GM20431 (cell line): ENCODE results near the gene ZNF92.
"Not testable (repeated sequence)": the region's sequence is repeated elsewhere in the genome, so short reads cannot be mapped to it uniquely, and the experiment has no call there.

Source experiments
- in situ Hi-C: fragments of 300-500 bp; cut with MseI, MboI; formaldehyde crosslinking; loops from one replicate; pipeline ENCODE4 v1.15.0; 2020; ENCODE audit warnings: low sequenced_read_pairs; ENCODE audit not compliant: unreplicated experiment

ZNF92 gene

GRCh38 chr7:65373608-65374351 lies at the start of gene ZNF92:
ZNF92 (plus strand) TSS chr7:65373855; CDS start chr7:65373998, 143 bp downstream.
- in situ Hi-C loops = no loop called here

DNA sequence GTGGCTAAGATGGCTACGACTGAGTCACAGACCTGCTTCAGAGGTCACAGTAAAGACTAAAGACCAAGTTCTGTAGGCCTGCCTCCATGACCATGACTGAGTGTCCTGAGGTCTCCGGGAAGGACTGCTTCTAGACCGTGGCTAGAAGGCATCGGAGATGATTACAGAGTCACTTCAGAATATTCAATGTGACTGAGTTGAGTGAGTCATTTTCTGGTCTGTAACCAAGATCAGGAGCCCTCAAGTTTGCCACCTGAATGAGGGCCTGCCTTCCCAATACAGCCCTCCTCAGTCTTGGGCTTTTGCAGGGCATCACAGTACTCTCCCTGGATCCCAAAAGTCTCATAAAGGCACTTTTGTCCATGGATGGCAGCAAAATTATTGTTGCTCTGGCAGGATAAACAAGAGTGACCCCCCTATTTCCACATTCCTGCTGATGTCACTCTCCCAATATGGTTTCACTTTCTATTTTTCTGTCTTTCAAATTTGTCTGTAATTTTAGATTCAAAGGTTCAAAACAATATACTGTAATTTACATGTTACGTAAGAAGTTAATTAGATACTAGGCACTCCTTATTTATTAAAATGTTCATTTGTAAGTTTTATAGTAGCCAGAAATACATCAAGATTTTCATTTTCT lies 47.7 kb upstream of the ZNF92 start:
- in situ Hi-C loops = no loop called here

GRCh38 chr7:65338346-65338745 lies 35.3 kb upstream of the ZNF92 start:
- in situ Hi-C loops = no loop called here

DNA sequence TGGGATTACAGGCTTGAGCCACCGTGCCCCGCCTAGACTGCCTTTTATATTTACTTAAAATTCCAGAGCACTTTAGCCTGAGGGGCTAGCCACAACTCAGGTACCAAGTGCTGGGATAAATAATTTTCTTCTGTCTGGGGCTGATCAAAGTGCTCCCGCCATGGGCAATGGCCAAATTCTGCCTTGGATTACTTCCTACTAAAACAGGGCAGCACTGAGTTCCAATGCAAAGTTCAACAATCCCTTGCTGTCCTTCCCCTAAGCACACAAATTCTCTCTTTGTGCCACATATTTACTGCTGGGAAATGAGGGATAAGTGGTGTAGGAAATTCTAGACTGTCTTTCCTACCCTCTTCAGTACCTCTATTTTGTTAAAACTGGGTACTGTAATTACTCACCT lies 34.4 kb upstream of the ZNF92 start:
- in situ Hi-C loops = no loop called here

DNA sequence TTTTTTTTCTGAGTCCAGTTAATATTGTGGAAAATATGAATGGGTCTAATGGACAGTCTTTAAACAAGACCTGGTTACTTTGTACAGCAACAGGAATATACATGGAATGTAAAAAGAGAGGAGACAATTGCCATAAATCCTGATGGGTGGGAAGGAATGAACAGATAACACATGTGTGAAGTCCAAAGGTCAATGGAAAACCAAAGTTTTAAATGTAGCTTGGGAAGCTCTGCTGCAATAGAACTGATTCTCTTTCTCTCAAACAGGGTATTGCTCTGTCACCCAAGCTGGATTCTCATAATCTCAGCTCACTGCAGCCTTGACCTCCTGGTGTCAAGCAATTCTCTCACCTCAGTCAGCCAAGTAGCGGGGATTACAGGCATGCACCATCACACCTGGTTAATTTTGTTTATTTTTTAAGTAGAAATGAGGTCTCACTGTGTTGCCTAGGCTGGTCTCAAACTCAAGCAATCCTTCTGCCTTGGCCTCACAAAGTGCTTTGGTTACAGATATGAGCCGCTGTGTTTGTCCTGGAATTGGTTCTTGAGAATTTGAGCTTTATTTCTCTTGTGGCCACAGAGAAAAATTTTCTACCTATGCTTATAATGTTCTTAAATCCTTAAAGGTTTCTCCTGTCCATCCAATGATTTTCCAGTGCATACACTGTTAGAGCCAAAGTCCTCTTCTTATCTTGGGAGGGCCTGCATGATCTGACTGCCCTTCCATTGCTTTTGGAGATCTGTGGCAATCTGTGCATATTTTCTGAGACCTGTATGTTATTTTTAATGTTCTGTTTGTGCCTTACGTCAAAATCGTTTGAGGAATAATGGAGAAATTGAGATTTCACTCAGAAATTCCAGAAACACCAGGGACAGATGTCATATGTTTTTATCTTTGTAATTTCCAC lies 30.7 kb upstream of the ZNF92 start:
- in situ Hi-C loops = no loop called here

DNA sequence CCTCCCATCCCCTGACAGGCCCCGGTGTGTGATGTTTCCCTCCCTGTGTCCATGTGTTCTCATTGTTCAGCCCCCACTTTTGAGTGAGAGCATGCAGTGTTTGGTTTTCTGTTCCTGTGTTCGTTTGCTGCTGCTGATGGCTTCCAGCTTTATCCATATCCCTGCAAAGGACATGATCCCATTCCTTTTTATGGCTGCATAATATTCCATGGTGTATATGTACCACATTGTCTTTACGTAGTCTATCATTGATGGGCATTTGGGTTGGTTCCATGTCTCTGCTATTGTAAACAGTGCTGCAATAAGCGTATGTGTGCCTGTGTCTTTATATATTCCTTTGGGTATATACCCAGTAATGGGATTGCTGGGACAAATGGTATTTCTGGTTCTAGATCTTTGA lies 29.1 kb upstream of the ZNF92 start:
- in situ Hi-C loops = not testable (repeated sequence)

GRCh38 chr7:65354263-65354662 lies 19.4 kb upstream of the ZNF92 start:
- in situ Hi-C loops = no loop called here

- in situ Hi-C loops = no loop called here
Observed at GRCh38 chr7:65369843-65370242, 3.8 kb upstream of the ZNF92 start.

DNA sequence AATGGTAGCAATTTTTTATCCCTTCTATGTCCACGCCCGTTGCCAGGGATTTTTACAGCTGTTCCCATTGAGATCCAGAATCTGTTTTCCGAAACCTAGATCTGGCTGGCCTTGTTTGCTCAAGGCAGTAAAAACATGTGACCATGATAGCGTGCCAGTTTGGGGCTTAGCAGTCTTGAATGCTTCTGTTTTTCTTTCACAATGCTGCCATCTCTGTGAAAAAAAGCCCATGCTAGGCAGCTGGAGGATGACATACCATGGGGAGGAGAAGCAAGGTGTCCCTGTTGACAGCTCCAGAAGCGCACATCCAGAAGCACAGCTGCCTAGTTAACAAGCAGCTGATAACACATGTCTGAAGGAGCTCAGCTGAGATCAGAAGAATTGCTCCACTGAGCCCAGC lies 2.2 kb upstream of the ZNF92 start:
- in situ Hi-C loops = no loop called here

- in situ Hi-C loops = no loop called here
Observed at GRCh38 chr7:65379318-65379717, 5.7 kb downstream of the ZNF92 start.

DNA sequence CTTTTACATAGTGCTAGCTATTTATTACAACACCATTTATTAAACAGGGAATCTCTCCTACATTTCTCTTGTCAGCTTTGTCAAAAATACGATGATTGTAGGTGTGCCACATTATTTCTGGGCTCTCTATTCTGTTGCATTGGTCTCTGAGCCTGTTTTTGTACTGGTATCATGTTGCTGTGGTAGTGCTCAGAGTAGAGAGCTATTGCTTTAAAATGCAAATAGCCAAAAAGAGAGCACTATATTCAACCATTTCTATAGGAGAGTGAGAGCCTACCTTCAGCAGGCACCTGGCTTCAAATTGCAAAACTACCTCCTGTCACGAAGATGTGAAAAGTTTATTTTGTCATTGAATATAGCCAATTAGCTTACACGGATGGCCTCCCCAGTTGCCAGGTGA lies 8.1 kb downstream of the ZNF92 start:
- in situ Hi-C loops = no loop called here

- in situ Hi-C loops = no loop called here
Observed at GRCh38 chr7:65382452-65382851, 8.8 kb downstream of the ZNF92 start.

- in situ Hi-C loops = no loop called here
Observed at GRCh38 chr7:65387891-65388290, 14.2 kb downstream of the ZNF92 start.

GRCh38 chr7:65390588-65390987 lies 16.9 kb downstream of the ZNF92 start:
- in situ Hi-C loops = no loop called here

- in situ Hi-C loops = no loop called here
Observed at GRCh38 chr7:65397730-65398142, 24.1 kb downstream of the ZNF92 start.

DNA sequence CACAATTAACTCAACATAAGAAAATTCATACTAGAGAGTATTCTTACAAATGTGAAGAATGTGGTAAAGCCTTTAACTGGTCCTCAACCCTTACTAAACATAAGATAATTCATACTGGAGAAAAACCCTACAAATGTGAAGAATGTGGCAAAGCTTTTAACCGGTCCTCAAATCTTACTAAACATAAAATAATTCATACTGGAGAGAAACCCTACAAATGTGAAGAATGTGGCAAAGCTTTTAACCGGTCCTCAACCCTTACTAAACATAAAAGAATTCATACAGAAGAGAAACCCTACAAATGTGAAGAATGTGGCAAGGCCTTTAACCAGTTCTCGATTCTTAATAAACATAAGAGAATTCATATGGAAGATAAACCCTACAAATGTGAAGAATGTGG lies 25.0 kb downstream of the ZNF92 start:
- in situ Hi-C loops = not testable (repeated sequence)

DNA sequence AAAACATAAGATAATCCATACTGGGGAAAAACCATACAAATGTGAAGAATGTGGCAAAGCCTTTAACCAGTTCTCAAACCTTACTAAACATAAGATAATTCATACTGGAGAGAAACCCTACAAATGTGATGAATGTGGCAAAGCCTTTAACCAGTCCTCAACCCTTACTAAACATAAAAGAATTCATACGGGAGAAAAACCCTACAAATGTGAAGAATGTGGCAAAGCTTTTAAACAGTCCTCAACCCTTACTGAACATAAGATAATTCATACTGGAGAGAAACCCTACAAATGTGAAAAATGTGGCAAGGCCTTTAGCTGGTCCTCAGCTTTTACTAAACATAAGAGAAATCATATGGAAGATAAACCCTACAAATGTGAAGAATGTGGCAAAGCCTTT lies 25.4 kb downstream of the ZNF92 start:
- in situ Hi-C loops = not testable (repeated sequence)

- in situ Hi-C loops = no loop called here
Observed at GRCh38 chr7:65404020-65404419, 30.4 kb downstream of the ZNF92 start.

DNA sequence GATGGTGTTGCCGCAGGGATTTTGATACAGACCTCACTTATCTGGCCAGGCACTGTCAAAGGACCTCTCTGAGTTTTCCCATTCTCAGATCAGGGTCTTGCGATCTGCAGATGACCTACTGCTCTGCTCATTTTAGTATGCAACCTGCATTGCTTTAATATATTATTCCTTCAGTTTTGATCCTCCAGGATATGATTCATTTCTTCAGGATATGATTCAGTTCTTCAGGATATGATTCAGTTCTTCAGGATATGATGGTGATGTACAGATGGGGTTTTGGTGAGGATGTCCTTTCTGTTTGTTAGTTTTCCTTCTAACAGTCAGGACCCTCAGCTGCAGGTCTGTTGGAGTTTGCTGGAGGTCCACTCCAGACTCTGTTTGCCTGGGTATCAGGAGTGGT lies 33.1 kb downstream of the ZNF92 start:
- in situ Hi-C loops = not testable (repeated sequence)

GRCh38 chr7:65409363-65409762 lies 35.7 kb downstream of the ZNF92 start:
- in situ Hi-C loops = no loop called here

GRCh38 chr7:65411249-65411648 lies 37.6 kb downstream of the ZNF92 start:
- in situ Hi-C loops = no loop called here
